A673 (cell line): Measurements from ENCODE around the gene SP2. TPM values are rescaled to one million over a fixed set of nuclear protein-coding genes. Genes with fewer than 3 reads are reported as not detected.

Experiments
- BruUV-seq: library from RNA; stranded (reverse); fragments of 400-500 nt; replicated peaks from 2 replicates; lab custom pipeline; 2021; lab: Mats Ljungman, UMichigan
- CTCF ChIA-PET: fragments of 300-600 bp; sonication (Branson Sonifier 250); formaldehyde crosslinking; loops from one replicate; lab custom pipeline; 2022; ENCODE audit warnings: antibody characterized with exemption; lab: Charles Lee
- POLR2A ChIA-PET: fragments of 300-600 bp; sonication (Branson Sonifier 250); formaldehyde crosslinking; loops from one replicate; lab custom pipeline; 2022; ENCODE audit warnings: antibody characterized with exemption; ENCODE audit not compliant: low non-redundant PET; lab: Charles Lee
- DNase-seq: peaks from one replicate; pipeline ENCODE4 v3.0.0-alpha.2; 2015; ENCODE audit warnings: low spot score
- H3K27ac ChIP-seq: fragments of 200-600 bp; sonication (generic); 2 replicates; pipeline ENCODE4 v1.5.1; 2016; ENCODE audit warnings: mixed run types, low read depth, mild to moderate bottlenecking, mixed read lengths, antibody characterized with exemption, low read length; ENCODE audit not compliant: poor library complexity, severe bottlenecking
- H3K27me3 ChIP-seq: fragments of 200-600 bp; sonication (generic); replicated peaks from 2 replicates; pipeline ENCODE4 v1.6.1; 2017; ENCODE audit warnings: mixed run types, low read depth, mild to moderate bottlenecking, mixed read lengths, antibody characterized with exemption, low read length; ENCODE audit not compliant: insufficient read depth, poor library complexity
- H3K36me3 ChIP-seq: fragments of 200-600 bp; sonication (generic); 2 replicates; pipeline ENCODE4 v1.6.1; 2016; ENCODE audit warnings: mixed run types, mild to moderate bottlenecking, mixed read lengths, antibody characterized with exemption, low read length; ENCODE audit not compliant: insufficient read depth, poor library complexity, severe bottlenecking
- H3K4me1 ChIP-seq: fragments of 200-600 bp; sonication (generic); 2 replicates; pipeline ENCODE4 v1.6.1; 2017; ENCODE audit warnings: mixed run types, mild to moderate bottlenecking, mixed read lengths, antibody characterized with exemption, low read length; ENCODE audit not compliant: insufficient read depth, poor library complexity, severe bottlenecking
- H3K4me3 ChIP-seq: fragments of 200-600 bp; sonication (generic); 2 replicates; pipeline ENCODE4 v1.5.1; 2016; ENCODE audit warnings: low read depth, mixed run types, mild to moderate bottlenecking, mixed read lengths, low read length; ENCODE audit not compliant: poor library complexity, severe bottlenecking
- H3K9me3 ChIP-seq: fragments of 200-600 bp; sonication (generic); 2 replicates; pipeline ENCODE4 v1.6.1; 2016; ENCODE audit warnings: mixed run types, low read depth, mild to moderate bottlenecking, mixed read lengths, antibody characterized with exemption, low read length; ENCODE audit not compliant: poor library complexity, severe bottlenecking
- EZH2 ChIP-seq: fragments of 200-600 bp; sonication (generic); IDR thresholded peaks from 2 replicates; pipeline ENCODE4 v1.6.1; 2017; ENCODE audit warnings: borderline replicate concordance, low read depth, mild to moderate bottlenecking, mixed read lengths, antibody characterized with exemption, low read length; ENCODE audit not compliant: poor library complexity, severe bottlenecking
- intact Hi-C: fragments of 100-400 bp; cut with micrococcal nuclease; formaldehyde crosslinking; loops from one replicate; pipeline ENCODE4 v1.10.0; 2022; ENCODE audit not compliant: unreplicated experiment
- total RNA-seq: library from RNA; stranded (reverse); gene quantifications from 2 replicates; pipeline ENCODE4 v1.2.3, GENCODE V29; 2021
- TF ChIP-seq, protein P1 (sequence below): fragments of 300-800, 200-600 bp; sonication (generic); conservative IDR thresholded peaks from 2 replicates; pipeline ENCODE4 v1.5.1; 2017; ENCODE audit warnings: low read depth, mild to moderate bottlenecking, antibody characterized with exemption, low read length, moderate library complexity, mixed read lengths

SP2 gene
- total RNA-seq, 1 experiment from 2014 or later = 19.5 TPM

DNA sequence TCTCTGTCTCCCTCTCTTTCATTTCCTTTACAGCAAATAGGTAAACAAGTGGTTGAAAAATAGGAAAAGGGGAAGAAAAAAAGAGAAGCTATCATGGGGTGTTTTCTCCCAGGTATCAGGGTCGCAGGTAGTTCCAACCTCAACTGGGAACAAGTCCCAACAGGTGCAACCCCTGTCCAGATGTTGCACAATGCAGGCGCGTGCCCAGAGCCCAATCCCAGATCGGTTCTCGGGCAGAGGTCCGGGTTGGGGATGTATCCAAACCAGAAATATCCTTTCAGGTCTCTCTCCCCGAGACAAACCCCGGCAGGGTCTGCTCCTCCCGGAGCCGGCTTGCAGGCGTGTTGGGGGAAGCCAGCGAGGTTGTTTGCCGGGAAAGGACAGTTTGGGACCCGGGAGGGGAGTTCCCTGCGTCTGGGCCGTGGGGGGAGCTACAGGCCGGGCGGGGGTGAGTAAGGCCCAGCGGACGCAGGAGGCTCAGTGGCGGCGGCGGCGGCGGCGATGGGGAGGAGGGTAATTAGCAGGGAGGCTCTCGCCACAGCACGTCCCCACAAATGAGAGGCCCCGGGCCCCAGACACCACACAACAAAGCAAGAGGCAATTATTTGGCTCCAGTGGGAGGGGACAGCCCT is 23.9 kb upstream of the SP2 start:
- Histone ChIP-seq H3K4me1 (no peaks in the 10 kb centered on the region), H3K36me3 (no peaks in the 10 kb centered on the region), H3K9me3 (no peaks in the 10 kb centered on the region), H3K4me3 (no peak overlapping the region), H3K27ac (no peak overlapping the region), H3K27me3 (peaks cover 3% of the 10 kb centered on the region)
- DNase-seq = no peak
- intact Hi-C loops = no loop called here
- TF ChIP-seq, protein P1, sequence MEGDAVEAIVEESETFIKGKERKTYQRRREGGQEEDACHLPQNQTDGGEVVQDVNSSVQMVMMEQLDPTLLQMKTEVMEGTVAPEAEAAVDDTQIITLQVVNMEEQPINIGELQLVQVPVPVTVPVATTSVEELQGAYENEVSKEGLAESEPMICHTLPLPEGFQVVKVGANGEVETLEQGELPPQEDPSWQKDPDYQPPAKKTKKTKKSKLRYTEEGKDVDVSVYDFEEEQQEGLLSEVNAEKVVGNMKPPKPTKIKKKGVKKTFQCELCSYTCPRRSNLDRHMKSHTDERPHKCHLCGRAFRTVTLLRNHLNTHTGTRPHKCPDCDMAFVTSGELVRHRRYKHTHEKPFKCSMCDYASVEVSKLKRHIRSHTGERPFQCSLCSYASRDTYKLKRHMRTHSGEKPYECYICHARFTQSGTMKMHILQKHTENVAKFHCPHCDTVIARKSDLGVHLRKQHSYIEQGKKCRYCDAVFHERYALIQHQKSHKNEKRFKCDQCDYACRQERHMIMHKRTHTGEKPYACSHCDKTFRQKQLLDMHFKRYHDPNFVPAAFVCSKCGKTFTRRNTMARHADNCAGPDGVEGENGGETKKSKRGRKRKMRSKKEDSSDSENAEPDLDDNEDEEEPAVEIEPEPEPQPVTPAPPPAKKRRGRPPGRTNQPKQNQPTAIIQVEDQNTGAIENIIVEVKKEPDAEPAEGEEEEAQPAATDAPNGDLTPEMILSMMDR = no peak
- TF ChIP-seq EZH2 = no peak
- BruUV-seq = no TSS peak
- ChIA-PET POLR2A (no interaction called here), CTCF (no interaction called here)

DNA sequence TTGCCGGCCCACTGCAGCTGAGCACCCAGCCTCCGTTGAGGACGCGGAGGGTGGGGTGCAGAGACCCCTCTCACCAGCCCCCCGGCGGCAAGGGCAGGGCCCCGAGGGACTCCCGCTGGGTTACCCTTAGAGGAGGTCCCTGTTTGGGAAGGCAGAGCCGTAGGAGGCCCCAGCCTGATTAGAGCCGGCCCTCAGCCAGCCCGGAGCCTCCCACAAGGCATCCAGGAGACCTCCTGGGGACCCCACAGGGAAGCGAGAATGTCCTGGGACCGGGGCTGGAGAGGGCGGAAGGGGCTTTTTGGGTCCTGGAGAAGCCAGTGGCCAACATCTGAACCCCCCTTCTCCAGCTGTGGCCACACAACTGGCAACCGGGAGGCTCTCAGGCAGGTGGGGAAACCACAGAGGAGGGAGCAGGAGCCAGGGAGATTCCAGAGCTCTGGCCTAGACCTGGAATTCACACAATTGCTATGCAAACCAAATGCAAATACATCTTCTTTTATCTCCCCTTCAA is 23.3 kb upstream of the SP2 start:
- Histone ChIP-seq H3K27me3 (peaks cover 3% of the 10 kb centered on the region), H3K36me3 (no peaks in the 10 kb centered on the region), H3K4me3 (no peak overlapping the region), H3K4me1 (no peaks in the 10 kb centered on the region), H3K9me3 (no peaks in the 10 kb centered on the region), H3K27ac (no peak overlapping the region)
- POLR2A ChIA-PET = no interaction called here
- CTCF ChIA-PET = no interaction called here
- no peak for DNase-seq
- intact Hi-C loops = no loop called here
- BruUV-seq = no TSS peak
- no peak for TF ChIP-seq EZH2
- TF ChIP-seq, protein P1 = no peak

DNA sequence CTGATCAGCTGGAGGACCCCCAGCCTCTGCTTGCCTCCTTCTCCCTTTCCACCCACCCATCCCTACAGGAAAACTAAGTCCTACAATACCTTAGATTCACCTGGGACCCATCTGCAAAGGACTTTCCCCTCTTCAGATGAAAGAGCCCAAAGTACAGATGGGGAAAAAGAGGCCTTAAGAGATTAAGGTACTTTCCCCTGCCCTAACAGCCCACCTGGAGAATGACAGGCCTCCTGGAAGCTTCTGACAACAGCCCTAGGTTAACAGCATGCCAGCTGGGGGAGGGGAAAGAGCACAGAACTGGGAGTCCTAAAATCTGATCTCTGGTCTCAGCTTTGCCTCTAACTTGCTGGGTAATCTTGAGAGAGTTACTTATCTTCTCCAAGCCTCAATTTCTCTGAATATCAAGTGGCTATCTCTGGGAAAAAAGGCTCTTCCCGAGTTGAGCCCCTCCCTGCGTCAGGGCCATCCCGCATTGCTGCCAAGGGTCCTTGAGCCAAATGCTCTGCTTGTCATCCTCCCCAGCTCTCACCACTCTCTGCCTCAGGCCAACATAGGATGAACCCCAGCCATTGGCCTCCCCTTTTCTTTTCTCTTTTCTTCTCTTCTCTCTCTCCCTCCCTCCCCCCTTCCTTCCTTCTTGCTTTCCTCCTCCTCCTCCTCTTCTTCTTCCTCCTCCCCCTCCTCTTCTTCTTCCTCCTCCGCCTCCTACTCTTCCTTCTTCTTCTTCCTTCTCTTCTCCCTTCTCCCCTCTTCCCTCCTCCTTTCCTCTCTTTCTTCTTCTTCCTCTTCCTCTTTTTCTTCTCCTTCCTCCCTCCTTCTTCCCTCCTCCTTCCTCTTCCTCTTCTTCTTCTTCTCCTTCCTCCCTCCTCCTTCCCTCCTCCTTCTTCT is 22.6 kb upstream of the SP2 start:
- peaks cover 3% of the 10 kb centered on the region for H3K27me3 ChIP-seq
- no peak overlapping the region for H3K27ac ChIP-seq
- no peaks in the 10 kb centered on the region for H3K9me3 ChIP-seq
- POLR2A ChIA-PET = no interaction called here
- no peaks in the 10 kb centered on the region for H3K4me1 ChIP-seq
- TF ChIP-seq EZH2 = no peak
- TF ChIP-seq, protein P1 = no peak
- no TSS peak for BruUV-seq
- H3K4me3 ChIP-seq = no peak overlapping the region
- intact Hi-C loops = no loop called here
- H3K36me3 ChIP-seq = no peaks in the 10 kb centered on the region
- DNase-seq = no peak
- CTCF ChIA-PET = no interaction called here
